H9 (cell line): Measurements from ENCODE around the gene RARS2. TPM values are rescaled to one million over a fixed set of nuclear protein-coding genes. Genes with fewer than 3 reads are reported as not detected.

ENCODE experiments used
- DNase-seq: peaks from one replicate; pipeline ENCODE4 v3.0.0-alpha.2; 2017
- H2AFZ ChIP-seq: one replicate; pipeline ENCODE4 v1.6.1; 2013; ENCODE audit warnings: mild to moderate bottlenecking, low read length, control low read depth, moderate library complexity
- H2AK5ac ChIP-seq: 2 replicates; pipeline ENCODE4 v1.6.1; 2013; ENCODE audit warnings: low read length, control low read depth, mixed read lengths; ENCODE audit not compliant: insufficient read length
- H2BK120ac ChIP-seq: one replicate; pipeline ENCODE4 v1.6.1; 2013; ENCODE audit warnings: low read depth, mild to moderate bottlenecking, low read length, control low read depth, inconsistent platforms; ENCODE audit not compliant: poor library complexity, severe bottlenecking
- H2BK12ac ChIP-seq: 2 replicates; pipeline ENCODE4 v1.6.1; 2013; ENCODE audit warnings: low read length, control low read depth, mixed read lengths, low read depth; ENCODE audit not compliant: insufficient read length
- H2BK15ac ChIP-seq: 2 replicates; pipeline ENCODE4 v1.6.1; 2013; ENCODE audit warnings: low read depth, low read length, control low read depth
- H2BK20ac ChIP-seq: one replicate; pipeline ENCODE4 v1.6.1; 2013; ENCODE audit warnings: low read depth, mild to moderate bottlenecking, low read length, control low read depth, inconsistent platforms; ENCODE audit not compliant: poor library complexity, severe bottlenecking
- H2BK5ac ChIP-seq: 2 replicates; pipeline ENCODE4 v1.6.1; 2013; ENCODE audit warnings: low read length, control low read depth, mixed read lengths; ENCODE audit not compliant: insufficient read length
- H3K14ac ChIP-seq: 2 replicates; pipeline ENCODE4 v1.6.1; 2013; ENCODE audit warnings: low read length, control low read depth; ENCODE audit not compliant: insufficient read depth
- H3K18ac ChIP-seq: 2 replicates; pipeline ENCODE4 v1.6.1; 2013; ENCODE audit warnings: low read depth, mild to moderate bottlenecking, mixed read lengths, low read length, control low read depth; ENCODE audit not compliant: insufficient read length
- H3K23ac ChIP-seq: 2 replicates; pipeline ENCODE4 v1.6.1; 2013; ENCODE audit warnings: low read length, control low read depth, mixed read lengths, low read depth; ENCODE audit not compliant: insufficient read length
- H3K23me2 ChIP-seq: 2 replicates; pipeline ENCODE4 v1.6.1; 2013; ENCODE audit warnings: low read depth, mild to moderate bottlenecking, mixed read lengths, low read length, control low read depth; ENCODE audit not compliant: insufficient read length, poor library complexity, severe bottlenecking
- H3K27ac ChIP-seq: 2 replicates; pipeline ENCODE4 v1.5.1; 2013; ENCODE audit warnings: low read length, control low read depth, mixed read lengths, low read depth; ENCODE audit not compliant: insufficient read length
- H3K27me3 ChIP-seq: 2 replicates; pipeline ENCODE4 v1.6.1; 2013; ENCODE audit warnings: low read length, control low read depth, inconsistent platforms; ENCODE audit not compliant: insufficient read depth
- H3K4ac ChIP-seq: 2 replicates; pipeline ENCODE4 v1.6.1; 2013; ENCODE audit warnings: low read depth, mild to moderate bottlenecking, control low read depth, inconsistent platforms, low read length, moderate library complexity
- H3K4me1 ChIP-seq: 2 replicates; pipeline ENCODE4 v1.6.1; 2013; ENCODE audit warnings: low read length, control low read depth, inconsistent platforms; ENCODE audit not compliant: insufficient read depth
- H3K4me2 ChIP-seq: 2 replicates; pipeline ENCODE4 v1.6.1; 2013; ENCODE audit warnings: low read length, control low read depth, mixed read lengths; ENCODE audit not compliant: insufficient read length, insufficient read depth
- H3K56ac ChIP-seq: 2 replicates; pipeline ENCODE4 v1.6.1; 2013; ENCODE audit warnings: low read depth, mild to moderate bottlenecking, mixed read lengths, low read length, control low read depth; ENCODE audit not compliant: insufficient read length
- H3K79me1 ChIP-seq: 2 replicates; pipeline ENCODE4 v1.6.1; 2013; ENCODE audit warnings: low read depth, mild to moderate bottlenecking, moderate library complexity, low read length, control low read depth, inconsistent platforms; ENCODE audit not compliant: insufficient read depth, poor library complexity, severe bottlenecking
- H3K79me2 ChIP-seq: 2 replicates; pipeline ENCODE4 v1.6.1; 2013; ENCODE audit warnings: low read length, control low read depth, inconsistent platforms; ENCODE audit not compliant: insufficient read depth
- H3K9ac ChIP-seq: 2 replicates; pipeline ENCODE4 v1.6.1; 2013; ENCODE audit warnings: low read length, control low read depth, mixed read lengths; ENCODE audit not compliant: insufficient read length; ENCODE audit errors: extremely low read depth
- H3K9me3 ChIP-seq: one replicate; pipeline ENCODE4 v1.6.1; 2013; ENCODE audit warnings: low read depth, low read length, inconsistent platforms; ENCODE audit not compliant: control insufficient read depth
- H3T11ph ChIP-seq: one replicate; pipeline ENCODE4 v1.6.1; 2013; ENCODE audit warnings: mild to moderate bottlenecking, low read length, control low read depth, inconsistent platforms
- H4K20me1 ChIP-seq: one replicate; pipeline ENCODE4 v1.6.1; 2013; ENCODE audit not compliant: control insufficient read depth, insufficient read length, insufficient read depth
- H4K5ac ChIP-seq: 2 replicates; pipeline ENCODE4 v1.6.1; 2013; ENCODE audit warnings: low read depth, mild to moderate bottlenecking, mixed read lengths, low read length, control low read depth; ENCODE audit not compliant: insufficient read length
- H4K8ac ChIP-seq: replicated peaks from 2 replicates; pipeline ENCODE4 v1.6.1; 2013; ENCODE audit warnings: low read length, control low read depth, mixed read lengths, low read depth; ENCODE audit not compliant: insufficient read length
- H4K91ac ChIP-seq: 2 replicates; pipeline ENCODE4 v1.6.1; 2013; ENCODE audit warnings: low read depth, mild to moderate bottlenecking, moderate library complexity, mixed read lengths, low read length, control low read depth; ENCODE audit not compliant: insufficient read length
- H3K27ac Mint-ChIP-seq, 3 experiments: 2 replicates in 2 of 3; 3 replicates in 1 of 3; pipeline ENCODE4 v1.8.0; 2020 to 2021; ENCODE audit warnings: mixed read lengths in 3 of 3, mild to moderate bottlenecking in 1 of 3, moderate library complexity in 1 of 3
- H3K27me3 Mint-ChIP-seq: 2 replicates; pipeline ENCODE4 v1.8.0; 2021; ENCODE audit warnings: low read depth, mild to moderate bottlenecking, moderate library complexity, mixed read lengths
- H3K36me3 Mint-ChIP-seq, 3 experiments: 2 replicates in 2 of 3; 3 replicates in 1 of 3; pipeline ENCODE4 v1.8.0; 2020 to 2021; ENCODE audit warnings: low read depth in 3 of 3, mixed read lengths in 3 of 3; ENCODE audit not compliant: insufficient read depth in 1 of 3
- H3K4me1 Mint-ChIP-seq, 2 experiments: 2 replicates each; pipeline ENCODE4 v1.8.0; 2020; ENCODE audit warnings: mixed read lengths in 2 of 2
- H3K4me3 Mint-ChIP-seq, 2 experiments: 2 replicates in 1 of 2; 3 replicates in 1 of 2; pipeline ENCODE4 v1.8.0; 2020 to 2021; ENCODE audit warnings: mild to moderate bottlenecking in 2 of 2, mixed read lengths in 2 of 2, moderate library complexity in 1 of 2
- H3K9me3 Mint-ChIP-seq, 2 experiments: 2 replicates in 1 of 2; 3 replicates in 1 of 2; pipeline ENCODE4 v1.8.0; 2020; ENCODE audit warnings: mild to moderate bottlenecking in 2 of 2, mixed read lengths in 2 of 2, moderate library complexity in 1 of 2
- CTCF ChIP-seq: fragments of 200-600 bp; sonication (generic); conservative IDR thresholded peaks from 3 replicates; pipeline ENCODE4 v1.8.0; 2021; ENCODE audit warnings: antibody characterized with exemption, mild to moderate bottlenecking
- WGBS: extraction: QIAGEN DNeasy Blood & Tissue Kit; methylation state at CpG from one replicate; pipeline ENCODE4 v1.1.7; 2013; ENCODE audit warnings: missing lambda C conversion rate, low lambda C conversion rate, mixed read lengths; ENCODE audit not compliant: insufficient read length; ENCODE audit errors: extremely low coverage; 5-methylcytosine and 5-hydroxymethylcytosine counted together
- total RNA-seq: library from RNA; stranded (reverse); gene quantifications from 2 replicates; pipeline ENCODE4 v1.2.1, GENCODE V29; 2021

RARS2 gene
- total RNA-seq, 1 experiment from 2014 or later = 45.1 TPM

GRCh38 chr6:87541744-87542143, 48.0 kb downstream of the RARS2 start:
- H3K14ac ChIP-seq = no peak overlapping the region
- no CpG with 5 or more reads among the region's 2 CpGs for WGBS

More at GRCh38 chr6:87541744-87542143, 48.0 kb downstream of the RARS2 start:
- H2BK20ac ChIP-seq = no peak overlapping the region
- Mint-ChIP-seq H3K36me3 (peaks cover 40 to 71% (median 53%) of the 10 kb centered on the region in 3 experiments), H3K27me3 (no peaks in the 10 kb centered on the region), H3K9me3 (peaks cover 11 to 13% of the 10 kb centered on the region in 2 experiments; a peak in 2 of 5 replicates), H3K27ac (no peak overlapping the region), H3K4me1 (no peaks in the 10 kb centered on the region), H3K4me3 (no peak overlapping the region)
- H3K9ac ChIP-seq = no peak overlapping the region
- no peaks in the 10 kb centered on the region for H3K27me3 ChIP-seq
- H3K56ac ChIP-seq = no peak overlapping the region
- H3K79me1 ChIP-seq = no peaks in the 10 kb centered on the region
- H3K23me2 ChIP-seq = no peaks in the 10 kb centered on the region
- no peak overlapping the region for H2BK15ac ChIP-seq
- no peak overlapping the region for H3K23ac ChIP-seq
- H3K4me1 ChIP-seq = no peaks in the 10 kb centered on the region
- H4K8ac ChIP-seq = no peak overlapping the region
- H3K18ac ChIP-seq = no peak overlapping the region
- no peak overlapping the region for H3K27ac ChIP-seq
- H3K4ac ChIP-seq = no peak overlapping the region
- H4K20me1 ChIP-seq = no peaks in the 10 kb centered on the region
- no peak overlapping the region for H3T11ph ChIP-seq
- no peak overlapping the region for H2AK5ac ChIP-seq
- H2BK5ac ChIP-seq = no peak overlapping the region
- no peak overlapping the region for H2AFZ ChIP-seq
- H2BK120ac ChIP-seq = no peak overlapping the region
- H3K4me2 ChIP-seq = no peak overlapping the region
- no peak for DNase-seq
- H3K79me2 ChIP-seq = no peaks in the 10 kb centered on the region
- no peak overlapping the region for H2BK12ac ChIP-seq
- no peak for TF ChIP-seq CTCF
- no peaks in the 10 kb centered on the region for H3K9me3 ChIP-seq
- H4K5ac ChIP-seq = no peak overlapping the region
- no peak overlapping the region for H4K91ac ChIP-seq
